ENCODE data around the gene ARHGAP6.

The ARHGAP6 gene

GRCh38 chrX:11351375-11352295 lies 314.1 kb downstream of the ARHGAP6 start:
- no peak for DNase-seq (ENCODE audit: low read depth in 3 of 3)

GRCh38 chrX:11349661-11350337 lies 315.9 kb downstream of the ARHGAP6 start:
- DNase-seq (ENCODE audit: low read depth in 3 of 3) = no peak

- DNase-seq (ENCODE audit: low read depth in 3 of 3) = no peak
Observed at GRCh38 chrX:11349020-11349419, 316.7 kb downstream of the ARHGAP6 start.

- no peak for DNase-seq (ENCODE audit: low read depth in 3 of 3)
Observed at GRCh38 chrX:11347300-11347699, 318.4 kb downstream of the ARHGAP6 start.

- DNase-seq (ENCODE audit: low read depth in 3 of 3) = no peak
Observed at GRCh38 chrX:11346121-11346682, 319.5 kb downstream of the ARHGAP6 start.

- DNase-seq (ENCODE audit: low read depth in 3 of 3) = no peak
Observed at GRCh38 chrX:11342673-11343072, 323.0 kb downstream of the ARHGAP6 start.

GRCh38 chrX:11341274-11342201 lies 324.2 kb downstream of the ARHGAP6 start:
- no peak for DNase-seq (ENCODE audit: low read depth in 3 of 3)

- no peak for DNase-seq (ENCODE audit: low read depth in 3 of 3)
Observed at GRCh38 chrX:11337292-11338009, 328.3 kb downstream of the ARHGAP6 start.

- DNase-seq (ENCODE audit: low read depth in 3 of 3) = no peak
Observed at GRCh38 chrX:11336201-11336600, 329.5 kb downstream of the ARHGAP6 start.

- no peak for DNase-seq (ENCODE audit: low read depth in 3 of 3)
Observed at GRCh38 chrX:11334165-11334564, 331.6 kb downstream of the ARHGAP6 start.

GRCh38 chrX:11331788-11332187 lies 333.9 kb downstream of the ARHGAP6 start:
- no peak for DNase-seq (ENCODE audit: low read depth in 3 of 3)

- DNase-seq (ENCODE audit: low read depth in 3 of 3) = no peak
Observed at GRCh38 chrX:11329021-11329420, 336.7 kb downstream of the ARHGAP6 start.

- no peak for DNase-seq (ENCODE audit: low read depth in 3 of 3)
Observed at GRCh38 chrX:11328134-11328533, 337.6 kb downstream of the ARHGAP6 start.

- DNase-seq (ENCODE audit: low read depth in 3 of 3) = no peak
Observed at GRCh38 chrX:11321986-11322385, 343.7 kb downstream of the ARHGAP6 start.

GRCh38 chrX:11319806-11320520 lies 345.8 kb downstream of the ARHGAP6 start:
- no peak for DNase-seq (ENCODE audit: low read depth in 3 of 3)

GRCh38 chrX:11311706-11312105 lies 354.0 kb downstream of the ARHGAP6 start:
- no peak for DNase-seq (ENCODE audit: low read depth in 3 of 3)

GRCh38 chrX:11309220-11309619 lies 356.5 kb downstream of the ARHGAP6 start:
- DNase-seq (ENCODE audit: low read depth in 3 of 3) = no peak

GRCh38 chrX:11305641-11306040 lies 360.1 kb downstream of the ARHGAP6 start:
- DNase-seq (ENCODE audit: low read depth in 3 of 3) = no peak

- no peak for DNase-seq (ENCODE audit: low read depth in 3 of 3)
Observed at GRCh38 chrX:11304829-11305228, 360.9 kb downstream of the ARHGAP6 start.

GRCh38 chrX:11298600-11298999 lies 367.1 kb downstream of the ARHGAP6 start:
- no peak for DNase-seq (ENCODE audit: low read depth in 3 of 3)
